GM13976 (cell line): ENCODE data around the gene TEDC1.

ENCODE experiments used
- DNase-seq: peaks from one replicate; pipeline ENCODE4 v3.0.0; 2012; ENCODE audit warnings: low spot score
- CTCF ChIP-seq: IDR thresholded peaks from 2 replicates; pipeline ENCODE4 v1.5.1; 2012; ENCODE audit warnings: borderline replicate concordance, mild to moderate bottlenecking; ENCODE audit not compliant: insufficient read depth; ENCODE audit errors: extremely low read depth, missing control alignments, control extremely low read depth
- in situ Hi-C: fragments of 300-500 bp; cut with MboI; formaldehyde crosslinking; loops from one replicate; pipeline ENCODE4 v1.12.0; 2022; ENCODE audit warnings: low sequenced_read_pairs, mixed read lengths, inconsistent platforms; ENCODE audit not compliant: unreplicated experiment

The TEDC1 gene

DNA sequence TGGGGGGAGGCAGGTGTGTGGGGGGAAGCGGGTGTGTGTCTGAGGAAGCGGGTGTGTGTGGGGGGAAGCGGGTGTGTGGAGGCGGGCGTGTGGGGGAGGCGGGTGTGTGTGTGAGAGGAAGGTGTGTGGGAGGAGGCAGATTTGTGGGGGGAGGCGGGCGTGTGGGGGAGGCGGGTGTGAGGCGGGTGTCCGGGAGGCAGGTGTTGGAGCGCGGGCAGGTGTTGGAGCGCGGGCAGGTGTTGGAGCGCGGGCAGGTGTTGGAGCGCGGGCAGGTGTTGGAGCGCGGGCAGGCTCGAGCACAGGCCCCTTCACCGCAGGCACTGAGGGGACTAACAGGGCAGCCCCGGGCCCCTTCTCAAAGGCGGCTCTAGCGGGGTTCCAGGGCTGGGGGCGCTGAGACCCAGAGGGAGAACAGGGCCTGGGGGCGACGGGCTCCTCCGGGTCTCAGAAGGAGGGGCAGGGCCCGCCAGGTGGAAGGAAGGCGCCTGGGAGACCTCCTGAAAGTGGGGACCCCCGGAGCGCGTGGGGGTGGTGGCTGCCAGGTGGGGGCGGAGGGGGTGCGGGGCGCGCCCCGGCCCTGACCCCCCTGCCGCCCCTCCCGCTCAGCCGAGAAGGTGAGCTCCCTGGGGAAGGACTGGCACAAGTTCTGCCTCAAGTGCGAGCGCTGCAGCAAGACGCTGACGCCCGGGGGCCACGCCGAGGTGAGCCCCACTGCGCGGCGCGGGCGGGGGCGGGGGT lies 13.2 kb upstream of the TEDC1 start:
- no peak for TF ChIP-seq CTCF
- in situ Hi-C loops: no loop called here
- no peak for DNase-seq

DNA sequence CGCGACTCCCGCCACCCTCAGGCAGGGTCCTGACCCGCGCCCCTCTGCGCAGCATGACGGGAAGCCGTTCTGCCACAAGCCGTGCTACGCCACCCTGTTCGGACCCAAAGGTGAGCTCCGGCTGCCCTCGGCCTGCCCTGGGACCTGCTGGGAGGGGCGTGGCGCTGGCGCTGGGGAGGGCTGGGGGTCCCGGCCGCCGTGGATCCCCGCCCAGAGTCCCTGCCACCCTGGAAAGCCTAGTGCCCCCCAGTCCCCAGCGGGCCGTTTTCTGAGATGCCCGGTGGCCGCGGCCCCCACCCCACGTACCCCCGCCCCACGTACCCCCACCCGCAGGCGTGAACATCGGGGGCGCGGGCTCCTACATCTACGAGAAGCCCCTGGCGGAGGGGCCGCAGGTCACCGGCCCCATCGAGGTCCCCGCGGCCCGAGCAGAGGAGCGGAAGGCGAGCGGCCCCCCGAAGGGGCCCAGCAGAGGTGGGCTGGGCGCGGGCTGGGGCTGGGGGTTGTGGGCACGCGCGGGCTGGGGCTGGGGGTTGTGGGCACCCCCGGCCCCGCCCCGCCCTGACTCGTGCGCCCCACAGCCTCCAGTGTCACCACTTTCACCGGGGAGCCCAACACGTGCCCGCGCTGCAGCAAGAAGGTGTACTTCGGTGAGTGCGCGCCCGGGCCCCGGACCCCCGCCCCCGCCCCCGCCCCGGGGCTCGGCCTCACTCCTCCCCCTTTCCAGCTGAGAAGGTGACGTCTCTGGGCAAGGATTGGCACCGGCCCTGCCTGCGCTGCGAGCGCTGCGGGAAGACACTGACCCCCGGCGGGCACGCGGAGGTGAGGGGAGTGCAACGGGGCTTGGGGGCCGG lies 12.4 kb upstream of the TEDC1 start:
- no peak for TF ChIP-seq CTCF
- DNase-seq: no peak
- in situ Hi-C loops: no loop called here

DNA sequence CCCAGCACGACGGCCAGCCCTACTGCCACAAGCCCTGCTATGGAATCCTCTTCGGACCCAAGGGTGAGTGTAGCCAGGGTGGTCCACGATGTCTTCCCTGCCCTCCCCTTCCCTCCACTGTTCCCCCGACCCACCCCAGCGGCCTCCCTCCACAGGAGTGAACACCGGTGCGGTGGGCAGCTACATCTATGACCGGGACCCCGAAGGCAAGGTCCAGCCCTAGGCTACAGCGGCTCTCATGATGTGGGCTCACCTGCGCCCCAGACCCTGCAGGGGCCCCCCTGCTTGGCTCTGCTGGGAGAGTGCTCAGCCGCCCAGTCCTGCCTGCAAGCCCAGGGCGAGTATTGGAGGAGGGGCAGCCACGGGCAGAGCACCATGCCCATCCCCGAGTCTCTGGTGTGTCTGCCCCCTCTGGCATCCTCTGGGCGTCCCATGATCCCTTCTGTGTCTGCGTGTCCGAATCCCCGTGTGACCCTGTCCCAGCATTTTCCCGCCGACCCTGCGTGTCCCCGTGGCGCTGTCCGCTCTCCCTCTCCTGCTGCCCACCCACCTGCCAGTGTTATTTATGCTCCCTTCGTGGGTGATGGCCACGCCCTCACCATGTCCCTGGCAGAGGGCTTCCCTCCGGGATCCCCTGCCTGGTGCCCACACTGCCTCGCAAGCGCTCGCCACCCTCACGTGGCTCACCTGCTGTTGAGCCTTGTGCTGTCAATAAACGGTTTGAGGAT lies 11.5 kb upstream of the TEDC1 start:
- no peak for TF ChIP-seq CTCF
- no peak for DNase-seq
- in situ Hi-C loops: loop anchor here (10.0 kb wide), 1 partner anchor 105 kb away; no protein-coding TSS in a partner anchor

DNA sequence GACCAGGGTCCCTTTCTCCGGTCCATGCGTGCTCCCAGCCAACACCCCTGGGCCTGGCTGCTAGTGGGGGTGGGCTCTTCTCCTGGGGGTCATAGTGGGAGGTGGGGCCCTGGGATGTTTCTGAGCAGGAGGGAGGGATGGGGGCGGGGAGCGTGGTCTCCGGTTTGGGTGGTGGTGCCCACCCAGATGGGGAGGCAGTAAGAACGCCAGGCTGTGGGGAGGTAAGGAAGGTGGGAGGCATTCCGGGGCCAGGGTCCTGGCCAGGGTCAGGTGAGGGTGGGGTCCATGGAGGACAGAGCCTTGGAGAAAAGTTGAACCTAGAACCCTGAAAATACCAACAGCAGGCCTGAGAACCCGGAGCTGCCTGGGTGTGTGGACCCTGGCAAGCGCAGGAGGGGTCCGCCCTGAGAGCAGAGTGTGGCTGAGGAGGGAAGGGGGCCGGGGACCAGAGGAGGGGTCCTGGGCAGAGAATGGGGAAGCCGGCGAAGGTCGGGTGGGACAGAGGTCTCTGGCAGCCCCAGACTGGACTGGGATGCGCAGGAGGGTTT lies 10.8 kb upstream of the TEDC1 start:
- no peak for DNase-seq
- TF ChIP-seq CTCF: no peak
- in situ Hi-C loops: loop anchor here (10.0 kb wide), 1 partner anchor 105 kb away; no protein-coding TSS in a partner anchor

DNA sequence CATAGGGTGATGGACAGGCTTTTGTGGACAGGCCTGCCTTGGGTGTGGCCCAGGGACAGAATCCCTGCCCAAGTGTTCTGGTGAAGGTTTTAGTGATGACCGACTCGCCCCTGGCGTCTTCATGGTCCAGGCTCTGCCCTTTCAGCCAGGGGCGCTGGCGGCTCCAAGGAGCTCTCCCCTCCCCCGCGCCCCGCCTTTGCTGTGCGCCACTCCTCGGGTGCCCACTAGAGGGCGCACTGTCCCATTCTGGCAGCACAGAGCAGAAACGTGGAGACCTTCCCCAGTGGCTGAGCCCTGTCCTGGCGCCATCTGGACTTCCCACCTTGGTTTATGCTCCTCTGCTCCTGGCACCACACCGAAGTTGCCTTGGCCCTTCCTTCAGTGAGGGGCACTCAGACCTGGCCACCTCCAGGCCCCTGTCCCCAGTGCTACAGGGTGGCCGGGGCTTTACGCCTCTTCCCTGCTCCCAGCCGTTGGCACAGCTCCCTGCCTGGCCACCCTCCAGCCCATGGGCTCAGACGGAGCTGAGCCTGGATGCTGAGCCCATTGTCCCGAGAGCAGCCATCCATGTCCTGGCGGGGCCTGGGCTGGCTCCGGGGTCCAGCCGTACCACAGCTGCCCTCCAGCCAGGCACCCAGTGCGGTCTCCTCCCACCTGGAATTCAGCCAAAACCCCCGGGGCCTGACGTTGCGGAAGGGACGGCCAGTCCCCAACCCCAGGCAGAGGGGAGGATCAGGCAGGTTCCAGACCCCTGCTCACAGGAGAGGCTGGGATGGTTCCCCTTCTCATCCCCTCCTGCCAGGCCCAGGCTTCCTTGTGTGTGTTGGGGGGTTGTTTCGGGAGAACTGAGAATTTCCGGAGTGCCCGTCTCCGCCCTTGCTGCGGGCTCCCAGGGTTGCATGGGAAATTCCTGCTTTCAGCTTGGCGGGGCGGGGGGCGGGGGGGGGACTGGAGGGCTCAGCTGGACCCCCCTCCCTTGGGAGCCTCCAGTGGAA lies 9.9 kb upstream of the TEDC1 start:
- peak; percentile 100 for TF ChIP-seq CTCF
- DNase-seq: peak; percentile 94
- in situ Hi-C loops: loop anchor here (10.0 kb wide), 1 partner anchor 106 kb away; no protein-coding TSS in a partner anchor
